Uterus (tissue), 2 donors: Measurements from ENCODE around the gene ANXA11.

Source experiments
- POLR2A ChIP-seq, 2 donors: fragments of 450-650 bp; IDR thresholded peaks; one replicate each; pipeline ENCODE4 v1.6.1; 2016; ENCODE audit warnings: antibody characterized with exemption in 2 of 2, mild to moderate bottlenecking in 1 of 2, moderate library complexity in 1 of 2
- TF ChIP-seq, protein P1 (sequence below), 4 experiments: fragments of 200-600 bp in 2 of 4; fragments of 450-650 bp in 2 of 4; sonication (generic) in 2 of 4; IDR thresholded peaks; one replicate each; pipeline ENCODE4 v1.5.1; 2016 to 2019; ENCODE audit warnings: antibody characterized with exemption in 4 of 4, mild to moderate bottlenecking in 2 of 4, moderate library complexity in 1 of 4

DNA sequence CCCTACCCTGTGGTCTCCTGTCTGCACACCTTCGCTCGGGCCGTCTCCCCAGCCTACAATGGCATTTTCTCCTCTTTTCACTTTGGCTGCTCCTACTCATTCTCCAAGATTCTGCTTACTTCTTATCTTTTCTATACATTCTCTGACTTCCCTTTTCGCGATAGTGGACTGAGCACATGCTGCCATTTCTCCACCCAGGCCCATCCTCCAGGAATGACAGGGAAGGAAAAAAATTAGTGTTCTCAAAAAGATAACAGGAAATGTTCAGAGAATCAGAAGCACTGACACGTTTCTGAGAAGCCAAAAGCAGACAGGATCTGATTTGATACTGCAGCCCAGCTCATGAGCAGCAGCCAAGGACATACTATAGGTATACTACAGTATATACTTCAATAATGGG, 6.4 kb upstream of the ANXA11 start:
- no peak for TF ChIP-seq POLR2A (IDR thresholded peaks at IDR 0.05)
- TF ChIP-seq, protein P1, sequence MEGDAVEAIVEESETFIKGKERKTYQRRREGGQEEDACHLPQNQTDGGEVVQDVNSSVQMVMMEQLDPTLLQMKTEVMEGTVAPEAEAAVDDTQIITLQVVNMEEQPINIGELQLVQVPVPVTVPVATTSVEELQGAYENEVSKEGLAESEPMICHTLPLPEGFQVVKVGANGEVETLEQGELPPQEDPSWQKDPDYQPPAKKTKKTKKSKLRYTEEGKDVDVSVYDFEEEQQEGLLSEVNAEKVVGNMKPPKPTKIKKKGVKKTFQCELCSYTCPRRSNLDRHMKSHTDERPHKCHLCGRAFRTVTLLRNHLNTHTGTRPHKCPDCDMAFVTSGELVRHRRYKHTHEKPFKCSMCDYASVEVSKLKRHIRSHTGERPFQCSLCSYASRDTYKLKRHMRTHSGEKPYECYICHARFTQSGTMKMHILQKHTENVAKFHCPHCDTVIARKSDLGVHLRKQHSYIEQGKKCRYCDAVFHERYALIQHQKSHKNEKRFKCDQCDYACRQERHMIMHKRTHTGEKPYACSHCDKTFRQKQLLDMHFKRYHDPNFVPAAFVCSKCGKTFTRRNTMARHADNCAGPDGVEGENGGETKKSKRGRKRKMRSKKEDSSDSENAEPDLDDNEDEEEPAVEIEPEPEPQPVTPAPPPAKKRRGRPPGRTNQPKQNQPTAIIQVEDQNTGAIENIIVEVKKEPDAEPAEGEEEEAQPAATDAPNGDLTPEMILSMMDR (IDR thresholded peaks at IDR 0.05), result no peak
